Neural cell (in vitro differentiated cells): ENCODE measurements around the gene IMPA2. TPM values are rescaled to one million over a fixed set of nuclear protein-coding genes. Genes with fewer than 3 reads are reported as not detected.

Source experiments
- H2AFZ ChIP-seq: fragments of 200-600, 300-800 bp; sonication (generic), shearing (Covaris generic); 2 replicates; pipeline ENCODE4 v1.6.0; 2014; ENCODE audit warnings: low read depth, mild to moderate bottlenecking, antibody characterized with exemption, low read length, moderate library complexity
- H3F3A ChIP-seq: fragments of 200-600 bp; shearing (Covaris generic); 2 replicates; pipeline ENCODE4 v1.6.1; 2016; ENCODE audit warnings: mild to moderate bottlenecking, moderate library complexity, mixed read lengths, antibody characterized with exemption, low read length; ENCODE audit not compliant: insufficient read depth, poor library complexity, severe bottlenecking
- H3K27ac ChIP-seq: fragments of 200-600, 300-800 bp; sonication (generic), shearing (Covaris generic); 2 replicates; pipeline ENCODE4 v1.5.1; 2014; ENCODE audit warnings: mild to moderate bottlenecking, low read length, moderate library complexity
- H3K27me3 ChIP-seq: fragments of 300-800, 200-600 bp; sonication (generic), shearing (Covaris generic); 2 replicates; pipeline ENCODE4 v1.6.0; 2014; ENCODE audit warnings: mild to moderate bottlenecking, low read depth, low read length, moderate library complexity; ENCODE audit not compliant: insufficient read depth
- H3K36me3 ChIP-seq: fragments of 300-800, 200-600 bp; sonication (generic), shearing (Covaris generic); 2 replicates; pipeline ENCODE4 v1.5.1; 2014; ENCODE audit warnings: mild to moderate bottlenecking, antibody characterized with exemption, low read length, moderate library complexity; ENCODE audit not compliant: insufficient read depth
- H3K4me2 ChIP-seq: fragments of 300-800, 200-600 bp; sonication (generic), shearing (Covaris generic); 2 replicates; pipeline ENCODE4 v1.6.0; 2014; ENCODE audit warnings: mild to moderate bottlenecking, low read length
- H3K4me3 ChIP-seq: fragments of 300-800, 200-600 bp; sonication (generic), shearing (Covaris generic); 2 replicates; pipeline ENCODE4 v1.5.1; 2014; ENCODE audit warnings: mild to moderate bottlenecking, low read length, moderate library complexity
- H3K79me2 ChIP-seq: fragments of 200-600 bp; shearing (Covaris generic); replicated peaks from 2 replicates; pipeline ENCODE4 v1.6.0; 2014; ENCODE audit warnings: mild to moderate bottlenecking, low read length, moderate library complexity; ENCODE audit not compliant: insufficient read depth
- H3K9ac ChIP-seq: fragments of 300-800, 200-600 bp; sonication (generic), shearing (Covaris generic); 2 replicates; pipeline ENCODE4 v1.6.1; 2016; ENCODE audit warnings: mild to moderate bottlenecking, low read length, mixed read lengths
- H3K9me2 ChIP-seq: fragments of 200-600 bp; shearing (Covaris generic); 2 replicates; pipeline ENCODE4 v1.6.1; 2016; ENCODE audit warnings: mild to moderate bottlenecking, low read length, mixed read lengths; ENCODE audit not compliant: insufficient read depth
- H3K9me3 ChIP-seq: fragments of 200-600, 300-800 bp; sonication (generic), shearing (Covaris generic); 2 replicates; pipeline ENCODE4 v1.6.1; 2016; ENCODE audit warnings: mild to moderate bottlenecking, mixed run types, low read length, moderate library complexity, mixed read lengths
- H4K20me1 ChIP-seq: fragments of 200-600 bp; shearing (Covaris generic); 2 replicates; pipeline ENCODE4 v1.6.1; 2016; ENCODE audit warnings: mild to moderate bottlenecking, mixed run types; ENCODE audit not compliant: insufficient read depth
- CTCF ChIP-seq: fragments of 450-650 bp; IDR thresholded peaks from 2 replicates; pipeline ENCODE4 v1.5.1; 2014; ENCODE audit warnings: antibody characterized with exemption, mild to moderate bottlenecking, moderate library complexity; ENCODE audit not compliant: poor library complexity, severe bottlenecking
- EP300 ChIP-seq: fragments of 450-650 bp; conservative IDR thresholded peaks from 2 replicates; pipeline ENCODE4 v1.6.1; 2014; ENCODE audit warnings: antibody characterized with exemption, mild to moderate bottlenecking, moderate library complexity; ENCODE audit not compliant: poor library complexity, severe bottlenecking
- EZH2 ChIP-seq: fragments of 200-600, 300-800 bp; shearing (Covaris generic), sonication (generic); IDR thresholded peaks from 2 replicates; pipeline ENCODE4 v1.6.1; 2014; ENCODE audit warnings: antibody characterized with exemption, low read length, borderline replicate concordance, mild to moderate bottlenecking; ENCODE audit not compliant: insufficient read depth, poor library complexity, severe bottlenecking
- MXI1 ChIP-seq: fragments of 450-650 bp; conservative IDR thresholded peaks from 2 replicates; pipeline ENCODE4 v1.6.1; 2014; ENCODE audit warnings: antibody characterized with exemption, mild to moderate bottlenecking; ENCODE audit not compliant: poor library complexity, severe bottlenecking
- POLR2AphosphoS5 ChIP-seq: IDR thresholded peaks from 2 replicates; pipeline ENCODE4 v1.6.1; 2012
- RAD21 ChIP-seq: fragments of 450-650 bp; conservative IDR thresholded peaks from 2 replicates; pipeline ENCODE4 v1.6.1; 2014; ENCODE audit warnings: antibody characterized with exemption, mild to moderate bottlenecking, moderate library complexity
- REST ChIP-seq: IDR thresholded peaks from 2 replicates; pipeline ENCODE4 v1.6.1; 2012; ENCODE audit warnings: borderline replicate concordance
- SMC3 ChIP-seq: fragments of 450-650 bp; conservative IDR thresholded peaks from 2 replicates; pipeline ENCODE4 v1.6.1; 2014; ENCODE audit warnings: antibody characterized with exemption, mild to moderate bottlenecking, moderate library complexity; ENCODE audit not compliant: poor library complexity
- TAF1 ChIP-seq: IDR thresholded peaks from 2 replicates; pipeline ENCODE4 v1.6.1; 2012; ENCODE audit warnings: low read depth
- polyA plus RNA-seq: library from polyadenylated mRNA; depleted of rRNA; stranded (reverse); fragments of >200 nt; gene quantifications from 2 replicates; pipeline ENCODE4 v1.2.3, GENCODE V29; 2014

IMPA2 gene
- polyA plus RNA-seq, 1 donor from 2014 or later, result 2.7 TPM

- Histone ChIP-seq H3K79me2 (no peaks in the 10 kb centered on the region), H3F3A (no peaks in the 10 kb centered on the region), H3K9ac (no peak overlapping the region), H3K4me3 (no peak overlapping the region), H2AFZ (no peak overlapping the region), H3K36me3 (no peaks in the 10 kb centered on the region), H3K27ac (no peak overlapping the region), H3K27me3 (peaks cover 11% of the 10 kb centered on the region), H3K4me2 (no peak overlapping the region), H4K20me1 (no peaks in the 10 kb centered on the region), H3K9me3 (no peaks in the 10 kb centered on the region), H3K9me2 (no peaks in the 10 kb centered on the region)
- TF ChIP-seq MXI1, result no peak
- TF ChIP-seq EZH2, result no peak
- TF ChIP-seq CTCF, result no peak
- TF ChIP-seq EP300, result no peak
- TF ChIP-seq SMC3, result no peak
- no peak for TF ChIP-seq RAD21
- no peak for TF ChIP-seq REST
- no peak for TF ChIP-seq TAF1
- no peak for TF ChIP-seq POLR2AphosphoS5
Observed at GRCh38 chr18:12036201-12036751, 55.0 kb downstream of the IMPA2 start.

- no peaks in the 10 kb centered on the region for H3F3A ChIP-seq
- TF ChIP-seq TAF1 (no peak), SMC3 (no peak), MXI1 (no peak), EP300 (no peak), REST (no peak), EZH2 (no peak), POLR2AphosphoS5 (no peak), CTCF (no peak), RAD21 (no peak)
- no peaks in the 10 kb centered on the region for H3K36me3 ChIP-seq
- peak overlapping the region; percentile 84 for H3K4me3 ChIP-seq
- no peaks in the 10 kb centered on the region for H3K9me3 ChIP-seq
- H3K9ac ChIP-seq, result peak overlapping the region; percentile 62
- H3K27ac ChIP-seq, result no peak overlapping the region
- no peaks in the 10 kb centered on the region for H4K20me1 ChIP-seq
- H3K79me2 ChIP-seq, result no peaks in the 10 kb centered on the region
- H3K4me2 ChIP-seq, result no peak overlapping the region
- no peaks in the 10 kb centered on the region for H3K9me2 ChIP-seq
- H3K27me3 ChIP-seq, result peaks cover 11% of the 10 kb centered on the region
- H2AFZ ChIP-seq, result no peak overlapping the region
Observed at GRCh38 chr18:12038082-12038638, 56.9 kb downstream of the IMPA2 start.
